KMS-11 (cell line): ENCODE results near the gene PTBP2.

Experiments used
- H2AFZ ChIP-seq: fragments of 200-600 bp; sonication (generic); 2 replicates; pipeline ENCODE4 v1.6.1; 2016; ENCODE audit warnings: antibody characterized with exemption, mixed run types, low read depth
- H3K27ac ChIP-seq: fragments of 200-600 bp; sonication (generic); 2 replicates; pipeline ENCODE4 v1.6.1; 2016; ENCODE audit warnings: mild to moderate bottlenecking, mixed run types
- H3K27me3 ChIP-seq: fragments of 200-600 bp; sonication (generic); 2 replicates; pipeline ENCODE4 v1.6.1; 2017; ENCODE audit warnings: mild to moderate bottlenecking, low read depth, mixed run types, moderate library complexity; ENCODE audit not compliant: insufficient read depth
- H3K36me3 ChIP-seq: fragments of 200-600 bp; sonication (generic); 2 replicates; pipeline ENCODE4 v1.6.1; 2017; ENCODE audit warnings: mild to moderate bottlenecking, mixed run types; ENCODE audit not compliant: insufficient read depth
- H3K4me1 ChIP-seq: fragments of 200-600 bp; sonication (generic); 2 replicates; pipeline ENCODE4 v1.6.1; 2016; ENCODE audit warnings: mild to moderate bottlenecking, low read depth, mixed run types; ENCODE audit not compliant: poor library complexity, severe bottlenecking
- H3K4me2 ChIP-seq: fragments of 200-600 bp; sonication (generic); 2 replicates; pipeline ENCODE4 v1.7.0; 2016; ENCODE audit warnings: mild to moderate bottlenecking, mixed run types
- H3K4me3 ChIP-seq: fragments of 200-600 bp; sonication (generic); IDR thresholded peaks from 2 replicates; pipeline ENCODE4 v1.6.1; 2017; ENCODE audit warnings: low read depth, low read length, mixed read lengths; ENCODE audit not compliant: insufficient read depth
- H3K79me2 ChIP-seq: fragments of 200-600 bp; sonication (generic); 2 replicates; pipeline ENCODE4 v1.6.1; 2016; ENCODE audit warnings: low read depth, mixed run types; ENCODE audit not compliant: insufficient read depth
- H3K9ac ChIP-seq: fragments of 200-600 bp; sonication (generic); 2 replicates; pipeline ENCODE4 v1.6.1; 2016; ENCODE audit warnings: mild to moderate bottlenecking, mixed run types
- H4K20me1 ChIP-seq: fragments of 200-600 bp; sonication (generic); 2 replicates; pipeline ENCODE4 v1.6.1; 2016; ENCODE audit warnings: mild to moderate bottlenecking, mixed run types; ENCODE audit not compliant: insufficient read depth
- CTCF ChIP-seq: fragments of 200-600 bp; sonication (generic); conservative IDR thresholded peaks from 2 replicates; pipeline ENCODE4 v1.6.1; 2017; ENCODE audit warnings: low read depth, mild to moderate bottlenecking, antibody characterized with exemption, low read length, moderate library complexity, mixed read lengths

PTBP2 gene

GRCh38 chr1:96684744-96685143, 36.8 kb upstream of the PTBP2 start:
- H3K79me2 ChIP-seq, result no peaks in the 10 kb centered on the region
- no peak overlapping the region for H3K4me2 ChIP-seq
- no peak overlapping the region for H3K4me3 ChIP-seq
- no peaks in the 10 kb centered on the region for H3K36me3 ChIP-seq
- no peak overlapping the region for H2AFZ ChIP-seq
- H3K9ac ChIP-seq, result no peak overlapping the region
- no peaks in the 10 kb centered on the region for H3K27me3 ChIP-seq
- H4K20me1 ChIP-seq, result no peaks in the 10 kb centered on the region
- no peak overlapping the region for H3K27ac ChIP-seq
- TF ChIP-seq CTCF, result no peak
- H3K4me1 ChIP-seq, result no peaks in the 10 kb centered on the region

- no peak for TF ChIP-seq CTCF
- no peaks in the 10 kb centered on the region for H3K4me1 ChIP-seq
- H3K4me2 ChIP-seq, result no peak overlapping the region
- no peaks in the 10 kb centered on the region for H3K79me2 ChIP-seq
- H3K27ac ChIP-seq, result no peak overlapping the region
- no peak overlapping the region for H3K9ac ChIP-seq
- no peak overlapping the region for H2AFZ ChIP-seq
- no peaks in the 10 kb centered on the region for H3K36me3 ChIP-seq
- H3K4me3 ChIP-seq, result no peak overlapping the region
- H4K20me1 ChIP-seq, result no peaks in the 10 kb centered on the region
- no peaks in the 10 kb centered on the region for H3K27me3 ChIP-seq
Observed at GRCh38 chr1:96688767-96689166, 32.8 kb upstream of the PTBP2 start.

GRCh38 chr1:96695954-96696353, 25.6 kb upstream of the PTBP2 start:
- no peaks in the 10 kb centered on the region for H3K27me3 ChIP-seq
- no peak for TF ChIP-seq CTCF
- no peaks in the 10 kb centered on the region for H3K4me1 ChIP-seq
- H2AFZ ChIP-seq, result no peak overlapping the region
- no peak overlapping the region for H3K9ac ChIP-seq
- H3K4me3 ChIP-seq, result no peak overlapping the region
- no peaks in the 10 kb centered on the region for H4K20me1 ChIP-seq
- H3K27ac ChIP-seq, result no peak overlapping the region
- H3K79me2 ChIP-seq, result no peaks in the 10 kb centered on the region
- no peak overlapping the region for H3K4me2 ChIP-seq
- no peaks in the 10 kb centered on the region for H3K36me3 ChIP-seq

- Histone ChIP-seq H3K27ac (no peak overlapping the region), H3K27me3 (no peaks in the 10 kb centered on the region), H3K36me3 (no peaks in the 10 kb centered on the region), H3K4me1 (no peaks in the 10 kb centered on the region), H4K20me1 (no peaks in the 10 kb centered on the region), H3K79me2 (no peaks in the 10 kb centered on the region), H3K9ac (no peak overlapping the region), H3K4me3 (no peak overlapping the region), H3K4me2 (no peak overlapping the region), H2AFZ (no peak overlapping the region)
- TF ChIP-seq CTCF, result no peak
Observed at GRCh38 chr1:96698342-96698983, 23.1 kb upstream of the PTBP2 start.
